Measurements from ENCODE around the gene ESRP2.

GRCh38 chr16:68252383-68252782 is 16.5 kb upstream of the ESRP2 start:
- TF ChIP-seq TAF1 (IDR thresholded peaks at IDR 0.05; ENCODE audit: control insufficient read depth, extremely low read depth, insufficient read depth, low read length, severe bottlenecking) (no peak), KAT2B (IDR thresholded peaks at IDR 0.05; ENCODE audit: low read depth, low read length) (no peak), POLR2A (conservative IDR thresholded peaks at IDR 0.05) (no peak), RAD21 (CRISPR knock-in tag; conservative IDR thresholded peaks at IDR 0.05 in 1 of 2, IDR thresholded peaks at IDR 0.05 in 1 of 2) (no peak), ESRRB (CRISPR knock-in tag; IDR thresholded peaks at IDR 0.05; ENCODE audit: borderline replicate concordance) (no peak), EZH2 (IDR thresholded peaks at IDR 0.05; ENCODE audit: borderline replicate concordance, low read depth, low read length) (no peak), EP300 (IDR thresholded peaks at IDR 0.05; ENCODE audit: low read length) (no peak), ZNF589 (CRISPR knock-in tag; IDR thresholded peaks at IDR 0.05; ENCODE audit: low read depth) (no peak), CTCF (IDR thresholded peaks at IDR 0.05 in 2 of 3, conservative IDR thresholded peaks at IDR 0.05 in 1 of 3; ENCODE audit: insufficient read depth in 2 of 3, low read depth in 1 of 3, low read length in 3 of 3) (no peak)

Data from K562 (cell line).